ENCODE results near the gene MIB1.

The MIB1 gene

DNA sequence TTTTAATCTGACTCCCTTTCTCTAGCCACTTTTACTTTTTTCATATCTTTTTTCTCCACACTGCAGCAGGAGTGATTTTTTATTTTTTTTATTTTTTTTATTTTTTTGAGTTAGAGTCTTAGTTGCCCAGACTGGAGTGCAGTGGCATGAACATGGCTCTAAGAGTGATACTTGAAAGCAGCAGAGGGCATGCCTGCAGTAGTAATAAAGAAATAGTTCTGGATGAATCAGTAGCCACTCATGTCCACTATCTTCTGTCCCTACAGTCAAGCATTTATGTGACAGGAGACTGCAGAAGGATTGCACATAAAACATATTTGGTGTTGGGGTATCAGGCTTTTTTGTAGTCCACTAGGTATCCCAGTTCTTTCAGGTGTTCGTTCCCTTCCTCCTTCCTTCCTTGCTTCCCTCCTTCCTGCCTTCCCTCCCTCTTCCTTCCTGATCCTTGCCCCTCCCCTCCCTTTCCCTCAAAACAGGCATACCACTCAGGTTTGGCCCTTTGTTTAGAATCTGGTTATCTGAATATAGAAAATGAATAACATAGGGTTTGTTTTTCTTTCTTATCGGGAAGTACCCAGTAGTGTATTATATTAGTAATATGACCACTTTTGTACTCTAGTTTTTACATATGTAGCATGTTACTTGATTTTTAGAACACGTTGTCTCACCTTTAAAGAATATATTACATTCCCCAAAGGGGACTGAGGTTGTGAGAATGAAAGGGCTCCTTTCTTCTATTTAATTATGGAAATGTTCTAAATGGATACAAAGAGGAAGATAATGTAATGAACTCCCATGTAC, 23.5 kb downstream of the MIB1 start:
- TF ChIP-seq GATA2 (IDR thresholded peaks at IDR 0.05; ENCODE audit: low read depth, low read length) (no peak), GATA3 (IDR thresholded peaks at IDR 0.05; ENCODE audit: low read depth, low read length) (no peak)

DNA sequence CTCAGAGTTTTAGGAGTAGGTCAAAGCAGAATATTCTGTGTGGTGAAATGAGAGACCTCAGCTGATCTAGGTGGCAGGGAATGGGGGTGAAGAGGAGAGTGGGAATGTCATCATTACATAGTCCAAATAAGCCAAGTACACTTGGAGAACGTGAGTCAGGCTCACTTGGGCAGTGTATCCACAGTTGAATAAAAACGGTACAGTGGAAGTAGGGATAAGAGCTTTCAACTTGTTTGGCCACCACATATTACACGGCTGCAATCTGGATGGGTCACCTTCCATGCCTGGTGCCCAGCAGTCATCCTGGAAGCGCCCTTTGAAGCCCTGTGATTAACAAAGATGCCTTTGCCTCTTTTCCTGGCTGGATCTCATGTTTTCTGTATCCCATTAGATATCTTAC, 28.6 kb downstream of the MIB1 start:
- TF ChIP-seq GATA2 (IDR thresholded peaks at IDR 0.05; ENCODE audit: low read depth, low read length) (no peak), GATA3 (IDR thresholded peaks at IDR 0.05; ENCODE audit: low read depth, low read length) (no peak)

DNA sequence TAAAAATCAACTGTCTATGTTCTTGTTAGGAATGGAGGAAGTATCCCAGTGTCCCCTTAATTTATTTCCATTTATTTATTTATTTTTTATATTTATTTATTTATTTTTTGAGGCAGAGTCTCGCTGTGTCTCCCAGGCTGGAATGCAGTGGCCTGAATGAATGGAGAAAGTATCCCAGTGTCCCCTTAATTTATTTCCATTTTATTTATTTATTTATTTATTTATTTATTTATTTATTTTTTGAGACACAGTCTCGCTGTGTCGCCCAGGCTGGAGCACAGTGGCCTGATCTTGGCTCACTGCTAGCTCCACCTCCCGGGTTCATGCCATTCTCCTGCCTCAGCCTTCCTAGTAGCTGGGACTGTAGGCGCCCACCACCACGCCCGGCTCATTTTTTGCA, 34.1 kb downstream of the MIB1 start:
- TF ChIP-seq GATA2 (IDR thresholded peaks at IDR 0.05; ENCODE audit: low read depth, low read length) = no peak
- no peak for TF ChIP-seq GATA3 (IDR thresholded peaks at IDR 0.05; ENCODE audit: low read depth, low read length)

GRCh38 chr18:21777814-21778213, 37.2 kb downstream of the MIB1 start:
- TF ChIP-seq GATA2 (IDR thresholded peaks at IDR 0.05; ENCODE audit: low read depth, low read length) (no peak), GATA3 (IDR thresholded peaks at IDR 0.05; ENCODE audit: low read depth, low read length) (no peak)

DNA sequence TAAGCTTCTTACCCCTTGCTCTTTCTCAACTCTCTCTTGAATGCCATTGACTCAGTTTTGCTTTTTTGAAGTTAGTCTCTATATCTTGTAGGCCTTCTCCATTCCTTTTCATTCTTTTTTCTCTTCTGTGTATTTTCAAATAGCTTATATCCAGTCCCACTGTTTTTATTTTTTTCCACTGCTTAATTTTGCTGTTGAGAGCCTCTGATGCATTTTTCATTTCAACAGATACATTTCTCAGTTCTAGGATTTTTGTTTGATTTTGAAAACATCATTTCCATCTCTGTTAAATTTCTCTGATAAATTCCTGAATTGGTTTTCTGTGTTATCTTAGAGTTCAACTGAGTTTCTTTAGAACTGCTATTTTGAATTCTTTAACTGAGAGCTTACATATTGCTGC, 45.9 kb downstream of the MIB1 start:
- TF ChIP-seq GATA3 (IDR thresholded peaks at IDR 0.05; ENCODE audit: low read depth, low read length) (no peak), GATA2 (IDR thresholded peaks at IDR 0.05; ENCODE audit: low read depth, low read length) (no peak)

DNA sequence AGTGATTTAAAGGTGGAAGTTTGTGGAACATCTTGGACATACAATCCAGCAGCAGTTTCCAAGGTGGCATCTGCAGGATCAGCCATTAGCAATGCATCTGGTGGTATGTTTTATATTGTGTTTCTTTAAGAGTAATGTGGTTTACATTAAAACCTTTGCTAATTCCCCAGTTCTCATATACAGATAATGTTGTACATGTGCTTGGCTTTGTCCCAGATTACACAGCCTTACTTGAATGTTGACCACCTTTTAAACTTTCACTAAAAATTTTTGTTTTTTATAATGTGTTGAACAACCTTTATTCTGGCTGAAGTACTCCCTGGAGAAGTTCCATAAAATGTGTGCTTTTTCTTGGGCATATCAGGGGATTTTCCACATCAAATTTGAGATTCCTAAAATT, 57.5 kb downstream of the MIB1 start:
- TF ChIP-seq GATA2 (IDR thresholded peaks at IDR 0.05; ENCODE audit: low read depth, low read length) (no peak), GATA3 (IDR thresholded peaks at IDR 0.05; ENCODE audit: low read depth, low read length) (no peak)

- TF ChIP-seq GATA3 (IDR thresholded peaks at IDR 0.05; ENCODE audit: low read depth, low read length) (no peak), GATA2 (IDR thresholded peaks at IDR 0.05; ENCODE audit: low read depth, low read length) (no peak)
These were observed 59.1 kb downstream of the MIB1 start for GRCh38 chr18:21799721-21800120.

DNA sequence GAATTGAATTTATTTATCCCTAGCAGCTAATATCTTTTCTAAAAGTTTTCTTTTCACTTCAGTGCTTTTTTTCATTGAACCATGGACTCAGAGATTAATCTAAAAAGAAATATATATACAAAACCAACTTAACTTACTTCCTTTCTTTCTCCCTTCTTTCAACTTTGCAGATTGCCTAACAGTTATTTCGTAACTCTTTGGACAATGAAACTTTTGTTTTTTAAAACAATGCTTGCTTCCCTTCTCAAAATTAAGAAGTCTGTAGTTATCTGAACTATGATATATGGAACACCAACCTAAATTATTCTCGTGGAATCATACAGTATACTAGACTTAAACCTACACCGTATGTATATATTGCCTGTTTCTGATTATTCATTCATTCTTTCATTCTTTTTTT, 62.9 kb downstream of the MIB1 start:
- TF ChIP-seq GATA2 (IDR thresholded peaks at IDR 0.05; ENCODE audit: low read depth, low read length) (no peak), GATA3 (IDR thresholded peaks at IDR 0.05; ENCODE audit: low read depth, low read length) (no peak)

- no peak for TF ChIP-seq GATA3 (IDR thresholded peaks at IDR 0.05; ENCODE audit: low read depth, low read length)
- no peak for TF ChIP-seq GATA2 (IDR thresholded peaks at IDR 0.05; ENCODE audit: low read depth, low read length)
These were observed 65.3 kb downstream of the MIB1 start for GRCh38 chr18:21805771-21806366.

DNA sequence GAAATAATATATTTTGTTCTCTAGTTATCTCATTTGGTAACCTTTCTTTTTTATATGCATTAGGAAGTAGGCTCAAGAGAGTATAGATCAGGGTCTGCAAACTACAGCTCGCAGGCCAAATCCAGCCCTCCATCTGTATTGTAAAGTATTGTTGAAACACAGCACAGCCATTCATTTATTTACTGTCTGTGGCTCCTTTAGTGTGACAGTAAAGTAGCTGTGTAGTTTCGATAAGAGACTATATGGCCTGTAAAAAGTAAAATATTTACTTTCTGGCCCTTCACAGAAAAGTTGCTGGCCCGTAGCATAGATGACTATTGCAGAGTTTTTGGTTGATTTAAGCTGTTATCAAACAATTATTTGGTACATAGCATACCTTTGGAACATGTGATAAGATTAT, 67.6 kb downstream of the MIB1 start:
- TF ChIP-seq GATA3 (IDR thresholded peaks at IDR 0.05; ENCODE audit: low read depth, low read length) (no peak), GATA2 (IDR thresholded peaks at IDR 0.05; ENCODE audit: low read depth, low read length) (no peak)

- TF ChIP-seq GATA3 (IDR thresholded peaks at IDR 0.05; ENCODE audit: low read depth, low read length) (no peak), GATA2 (IDR thresholded peaks at IDR 0.05; ENCODE audit: low read depth, low read length) (no peak)
These were observed 69.1 kb downstream of the MIB1 start for GRCh38 chr18:21809725-21810124.

GRCh38 chr18:21815101-21815500, 74.5 kb downstream of the MIB1 start:
- no peak for TF ChIP-seq GATA3 (IDR thresholded peaks at IDR 0.05; ENCODE audit: low read depth, low read length)
- no peak for TF ChIP-seq GATA2 (IDR thresholded peaks at IDR 0.05; ENCODE audit: low read depth, low read length)

DNA sequence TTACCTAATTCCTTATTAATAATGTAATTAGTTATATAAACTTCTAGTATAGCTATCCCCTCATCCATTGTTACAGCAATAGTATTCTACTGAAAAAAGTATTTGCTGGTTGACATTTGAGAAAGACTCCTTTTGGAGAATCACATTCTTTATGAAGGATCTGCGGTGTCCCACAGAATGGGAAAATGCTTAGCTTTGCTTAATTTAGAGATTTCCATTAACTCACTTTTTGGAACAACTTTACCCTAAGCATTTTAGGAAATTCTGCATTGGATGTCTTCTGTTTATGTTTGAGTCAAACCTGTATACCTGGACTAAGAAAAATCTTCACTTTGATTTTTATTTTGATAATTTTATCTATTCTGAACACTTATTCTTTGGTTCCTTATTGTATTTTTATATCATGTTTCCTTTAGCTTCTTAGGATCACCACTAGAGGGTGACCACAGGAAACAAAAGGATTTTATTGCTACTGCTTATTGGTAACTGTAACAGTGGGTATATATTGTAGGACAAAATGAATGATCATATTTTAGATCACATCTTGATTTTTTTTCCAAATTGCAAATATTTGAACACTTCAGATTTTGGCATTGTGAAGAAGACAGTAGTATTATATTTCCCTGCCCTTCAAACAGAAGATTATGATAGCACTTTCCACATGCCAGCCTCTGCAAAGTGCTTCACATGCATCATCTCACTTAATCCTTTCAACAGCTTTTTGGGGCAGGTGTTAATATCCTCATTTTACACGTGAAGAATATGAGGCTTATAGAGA, 79.6 kb downstream of the MIB1 start:
- no peak for TF ChIP-seq GATA3 (IDR thresholded peaks at IDR 0.05; ENCODE audit: low read depth, low read length)
- no peak for TF ChIP-seq GATA2 (IDR thresholded peaks at IDR 0.05; ENCODE audit: low read depth, low read length)

DNA sequence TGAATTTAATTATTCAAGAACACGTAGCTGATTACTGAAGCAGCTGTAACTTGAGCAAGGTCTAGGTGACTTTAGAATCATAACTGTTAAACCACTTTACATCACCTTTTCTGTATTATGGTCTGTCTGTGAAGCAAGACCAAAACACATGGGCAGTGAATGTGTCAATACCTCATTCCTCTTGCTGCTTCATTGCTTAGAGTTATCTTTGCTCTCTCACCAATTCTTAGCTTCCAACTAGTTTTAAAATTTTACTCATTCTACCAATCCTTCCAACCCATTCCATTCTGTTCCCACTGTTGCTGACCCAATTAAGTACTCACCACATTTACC, 80.2 kb downstream of the MIB1 start:
- TF ChIP-seq GATA3 (IDR thresholded peaks at IDR 0.05; ENCODE audit: low read depth, low read length) (no peak), GATA2 (IDR thresholded peaks at IDR 0.05; ENCODE audit: low read depth, low read length) (no peak)

DNA sequence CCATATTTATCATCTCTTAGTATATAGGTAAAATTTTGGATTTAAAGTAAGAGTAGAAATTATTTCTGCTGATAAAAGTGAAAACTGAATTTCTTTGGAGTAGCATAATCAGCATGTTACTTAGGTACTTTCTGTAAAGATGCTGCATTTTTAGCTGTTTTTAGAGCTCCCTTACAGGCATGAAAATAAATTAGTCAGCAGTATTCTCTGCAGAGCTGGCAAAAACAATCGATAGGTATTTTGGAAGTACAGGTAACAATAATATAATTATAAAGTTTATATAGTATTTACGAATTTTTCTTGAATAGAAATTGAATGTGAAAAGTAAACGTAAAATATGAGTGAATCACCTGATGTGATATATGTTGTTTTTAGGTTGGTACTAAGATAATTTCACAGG, 83.3 kb downstream of the MIB1 start:
- TF ChIP-seq GATA3 (IDR thresholded peaks at IDR 0.05; ENCODE audit: low read depth, low read length) = no peak
- TF ChIP-seq GATA2 (IDR thresholded peaks at IDR 0.05; ENCODE audit: low read depth, low read length) = no peak

All from SH-SY5Y (cell line).